ENCODE measurements around the gene NFIB. TPM values are rescaled to one million over a fixed set of nuclear protein-coding genes. Genes with fewer than 3 reads are reported as not detected.

The NFIB gene
- total and polyA plus RNA-seq, 2 donors (not counting 1 experiment from before 2014, with no cell fraction given): 29.3 to 36.3 TPM

DNA sequence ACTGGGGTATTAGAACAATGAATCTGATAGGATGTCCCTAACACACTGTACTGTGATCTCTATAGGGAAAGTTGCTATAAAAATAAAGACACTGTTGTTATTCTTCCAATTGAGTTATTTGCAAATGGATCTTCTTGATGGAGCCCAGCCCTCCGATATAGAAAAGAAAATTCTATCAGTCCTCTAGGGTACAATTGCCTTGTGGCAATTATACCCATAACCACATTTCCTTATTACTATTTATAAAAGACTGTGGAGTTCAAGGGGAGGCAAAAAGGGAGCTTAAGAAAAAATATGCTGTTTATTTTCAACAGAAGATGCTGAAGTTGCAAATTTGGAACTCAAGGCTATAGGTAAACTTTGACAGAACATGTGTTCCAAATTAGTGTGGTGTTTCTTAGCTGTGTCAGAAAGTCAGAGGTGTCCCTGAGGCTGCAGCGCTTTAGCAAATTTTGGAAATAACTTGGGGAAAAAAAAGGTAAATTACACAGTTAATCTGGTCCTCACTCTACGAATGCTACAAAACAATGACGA lies 116.5 kb downstream of the NFIB start:
- TF ChIP-seq EZH2 (IDR thresholded peaks at IDR 0.05; ENCODE audit: low read length, missing control alignments) (no peak), CTCF (conservative IDR thresholded peaks at IDR 0.05 in 1 of 2, IDR thresholded peaks at IDR 0.05 in 1 of 2; ENCODE audit: low read depth in 1 of 2, low read length in 2 of 2) (no peak)
- DNase-seq (ENCODE audit: low read depth in 2 of 2): no peak
- H3K4me3 ChIP-seq (replicated peaks in 1 of 4; ENCODE audit: control extremely low read depth in 1 of 4, insufficient read depth in 1 of 4, low read depth in 3 of 4, low read length in 4 of 4): no peak overlapping the region
- H3K27ac ChIP-seq (ENCODE audit: insufficient read depth, low read length): no peak overlapping the region
- H3K9me3 ChIP-seq (ENCODE audit: control insufficient read depth, insufficient read depth, low read depth, low read length): no peaks in the 10 kb centered on the region
- no peak overlapping the region for H3K9ac ChIP-seq (ENCODE audit: insufficient read depth, low read length)
- no peaks in the 10 kb centered on the region for H4K20me1 ChIP-seq (ENCODE audit: control insufficient read depth, extremely low read depth, insufficient read depth, low read length)
- H2AFZ ChIP-seq (ENCODE audit: low read length): no peak overlapping the region
- H3K4me1 ChIP-seq (ENCODE audit: control insufficient read depth, extremely low read depth, insufficient read depth, low read length): peaks cover 4% of the 10 kb centered on the region
- no peaks in the 10 kb centered on the region for H3K79me2 ChIP-seq (ENCODE audit: control insufficient read depth, insufficient read depth, low read length)
- no peaks in the 10 kb centered on the region for H3K36me3 ChIP-seq (ENCODE audit: control insufficient read depth, insufficient read depth, low read length)
- H3K27me3 ChIP-seq (ENCODE audit: control insufficient read depth, insufficient read depth, low read length): no peaks in the 10 kb centered on the region
- no peak overlapping the region for H3K4me2 ChIP-seq (ENCODE audit: extremely low read depth, insufficient read depth, low read length)

DNA sequence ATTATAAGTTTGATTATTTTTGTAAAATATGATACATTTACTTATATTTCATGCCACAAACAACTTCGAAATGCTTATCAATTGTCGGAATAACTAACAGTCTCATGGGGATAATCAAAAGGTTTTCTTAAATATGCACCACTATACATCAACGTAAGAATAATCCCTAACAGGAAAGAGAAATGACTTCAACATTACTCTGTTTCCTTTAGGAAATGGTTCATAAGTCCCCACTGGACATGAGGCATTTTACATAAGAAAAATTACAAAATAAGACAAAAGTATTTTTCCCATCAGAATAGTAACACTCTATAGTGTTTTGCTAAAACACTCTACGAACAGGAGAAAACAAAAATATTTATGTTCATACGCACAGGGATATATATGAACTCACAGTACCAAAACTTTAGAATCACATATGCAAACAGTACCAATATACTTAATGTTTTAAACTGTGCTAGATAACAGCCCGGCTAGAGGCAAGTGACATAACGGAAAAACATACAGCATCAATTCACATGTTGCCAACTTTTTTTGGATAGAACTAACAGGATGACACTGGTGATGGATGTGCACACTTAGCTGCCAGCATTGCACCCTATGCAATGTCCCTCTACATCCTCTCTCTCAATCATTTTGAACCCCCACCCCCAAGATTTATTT lies 120.5 kb downstream of the NFIB start:
- no peak overlapping the region for H2AFZ ChIP-seq (ENCODE audit: low read length)
- no peak for DNase-seq (ENCODE audit: low read depth in 2 of 2)
- no peaks in the 10 kb centered on the region for H3K79me2 ChIP-seq (ENCODE audit: control insufficient read depth, insufficient read depth, low read length)
- H3K4me2 ChIP-seq (ENCODE audit: extremely low read depth, insufficient read depth, low read length): no peak overlapping the region
- no peaks in the 10 kb centered on the region for H4K20me1 ChIP-seq (ENCODE audit: control insufficient read depth, extremely low read depth, insufficient read depth, low read length)
- no peak overlapping the region for H3K4me3 ChIP-seq (replicated peaks in 1 of 4; ENCODE audit: control extremely low read depth in 1 of 4, insufficient read depth in 1 of 4, low read depth in 3 of 4, low read length in 4 of 4)
- H3K27ac ChIP-seq (ENCODE audit: insufficient read depth, low read length): no peak overlapping the region
- no peaks in the 10 kb centered on the region for H3K36me3 ChIP-seq (ENCODE audit: control insufficient read depth, insufficient read depth, low read length)
- H3K27me3 ChIP-seq (ENCODE audit: control insufficient read depth, insufficient read depth, low read length): no peaks in the 10 kb centered on the region
- H3K4me1 ChIP-seq (ENCODE audit: control insufficient read depth, extremely low read depth, insufficient read depth, low read length): no peaks in the 10 kb centered on the region
- TF ChIP-seq EZH2 (IDR thresholded peaks at IDR 0.05; ENCODE audit: low read length, missing control alignments): no peak
- no peak overlapping the region for H3K9ac ChIP-seq (ENCODE audit: insufficient read depth, low read length)
- H3K9me3 ChIP-seq (ENCODE audit: control insufficient read depth, insufficient read depth, low read depth, low read length): no peaks in the 10 kb centered on the region

GRCh38 chr9:14192556-14192955 lies 121.4 kb downstream of the NFIB start:
- no peak for DNase-seq (ENCODE audit: low read depth in 2 of 2)
- Histone ChIP-seq H2AFZ (ENCODE audit: low read length) (no peak overlapping the region), H3K4me2 (ENCODE audit: extremely low read depth, insufficient read depth, low read length) (no peak overlapping the region), H3K9me3 (ENCODE audit: control insufficient read depth, insufficient read depth, low read depth, low read length) (no peaks in the 10 kb centered on the region), H3K36me3 (ENCODE audit: control insufficient read depth, insufficient read depth, low read length) (no peaks in the 10 kb centered on the region), H3K27me3 (ENCODE audit: control insufficient read depth, insufficient read depth, low read length) (no peaks in the 10 kb centered on the region), H4K20me1 (ENCODE audit: control insufficient read depth, extremely low read depth, insufficient read depth, low read length) (no peaks in the 10 kb centered on the region), H3K4me1 (ENCODE audit: control insufficient read depth, extremely low read depth, insufficient read depth, low read length) (no peaks in the 10 kb centered on the region), H3K4me3 (replicated peaks in 1 of 4; ENCODE audit: control extremely low read depth in 1 of 4, insufficient read depth in 1 of 4, low read depth in 3 of 4, low read length in 4 of 4) (no peak overlapping the region), H3K79me2 (ENCODE audit: control insufficient read depth, insufficient read depth, low read length) (no peaks in the 10 kb centered on the region), H3K27ac (ENCODE audit: insufficient read depth, low read length) (no peak overlapping the region), H3K9ac (ENCODE audit: insufficient read depth, low read length) (no peak overlapping the region)
- TF ChIP-seq EZH2 (IDR thresholded peaks at IDR 0.05; ENCODE audit: low read length, missing control alignments) (no peak), CTCF (conservative IDR thresholded peaks at IDR 0.05 in 1 of 2, IDR thresholded peaks at IDR 0.05 in 1 of 2; ENCODE audit: low read depth in 1 of 2, low read length in 2 of 2) (no peak)
